ENCODE results near the gene TNKS1BP1.
"Not testable (repeated sequence)": the region's sequence is repeated elsewhere in the genome, so short reads cannot be mapped to it uniquely, and the experiment has no call there.

TNKS1BP1 gene

DNA sequence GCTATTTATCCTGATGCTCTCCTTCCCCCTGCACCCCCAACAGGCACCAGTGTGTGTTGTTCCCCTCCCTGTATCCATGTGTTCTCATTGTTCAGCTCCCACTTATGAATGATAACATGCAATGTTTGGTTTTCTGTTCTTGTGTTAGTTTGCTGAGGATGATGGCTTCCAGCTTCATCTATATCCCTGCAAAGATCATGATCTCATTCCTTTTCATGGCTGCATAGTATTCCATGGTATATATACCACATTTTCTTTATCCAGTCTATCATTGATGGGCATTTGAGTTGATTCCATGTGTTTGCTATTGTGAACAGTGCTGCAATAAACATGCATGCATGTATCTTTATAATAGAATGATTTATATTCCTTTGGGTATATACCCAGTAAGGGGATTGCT lies 36.7 kb upstream of the TNKS1BP1 start:
- H3K27me3 ChIP-seq (ENCODE audit: control insufficient read depth, insufficient read depth, low read length); H3K9ac ChIP-seq (ENCODE audit: low read length); H3K36me3 ChIP-seq (ENCODE audit: control insufficient read depth, low read depth, low read length); H3K4me3 ChIP-seq (ENCODE audit: low read length); H3K9me3 ChIP-seq (ENCODE audit: control insufficient read depth, low read depth, low read length); H3K27ac ChIP-seq (ENCODE audit: low read length): not testable (repeated sequence)
- H3K4me1 ChIP-seq (ENCODE audit: control insufficient read depth, low read depth, low read length) = peaks cover 16% of the 10 kb centered on the region

DNA sequence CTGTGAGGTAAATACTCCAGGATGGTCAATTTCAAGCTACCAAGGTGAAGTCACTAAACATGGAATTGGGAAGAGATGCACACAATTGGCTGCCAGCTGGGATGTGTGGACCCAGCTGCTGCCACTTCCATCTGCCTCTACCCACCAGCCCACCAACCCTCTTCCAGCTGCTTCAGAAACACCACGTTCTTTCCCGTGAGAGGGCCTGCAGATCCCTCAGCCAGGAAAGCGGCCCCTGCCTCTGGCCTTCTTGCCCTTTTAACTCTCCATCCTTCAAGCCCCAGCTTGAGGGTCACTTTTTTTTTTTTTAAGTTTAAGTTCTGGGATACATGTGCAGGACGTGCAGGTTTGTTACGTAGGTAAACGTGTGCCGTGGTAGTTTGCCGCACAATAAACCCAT lies 36.2 kb upstream of the TNKS1BP1 start:
- H3K27ac ChIP-seq (ENCODE audit: low read length) = no peak overlapping the region
- no peaks in the 10 kb centered on the region for H3K36me3 ChIP-seq (ENCODE audit: control insufficient read depth, low read depth, low read length)
- H3K4me1 ChIP-seq (ENCODE audit: control insufficient read depth, low read depth, low read length) = peaks cover 12% of the 10 kb centered on the region
- no peak overlapping the region for H3K4me3 ChIP-seq (ENCODE audit: low read length)
- no peaks in the 10 kb centered on the region for H3K27me3 ChIP-seq (ENCODE audit: control insufficient read depth, insufficient read depth, low read length)
- H3K9me3 ChIP-seq (ENCODE audit: control insufficient read depth, low read depth, low read length) = no peaks in the 10 kb centered on the region
- no peak overlapping the region for H3K9ac ChIP-seq (ENCODE audit: low read length)

DNA sequence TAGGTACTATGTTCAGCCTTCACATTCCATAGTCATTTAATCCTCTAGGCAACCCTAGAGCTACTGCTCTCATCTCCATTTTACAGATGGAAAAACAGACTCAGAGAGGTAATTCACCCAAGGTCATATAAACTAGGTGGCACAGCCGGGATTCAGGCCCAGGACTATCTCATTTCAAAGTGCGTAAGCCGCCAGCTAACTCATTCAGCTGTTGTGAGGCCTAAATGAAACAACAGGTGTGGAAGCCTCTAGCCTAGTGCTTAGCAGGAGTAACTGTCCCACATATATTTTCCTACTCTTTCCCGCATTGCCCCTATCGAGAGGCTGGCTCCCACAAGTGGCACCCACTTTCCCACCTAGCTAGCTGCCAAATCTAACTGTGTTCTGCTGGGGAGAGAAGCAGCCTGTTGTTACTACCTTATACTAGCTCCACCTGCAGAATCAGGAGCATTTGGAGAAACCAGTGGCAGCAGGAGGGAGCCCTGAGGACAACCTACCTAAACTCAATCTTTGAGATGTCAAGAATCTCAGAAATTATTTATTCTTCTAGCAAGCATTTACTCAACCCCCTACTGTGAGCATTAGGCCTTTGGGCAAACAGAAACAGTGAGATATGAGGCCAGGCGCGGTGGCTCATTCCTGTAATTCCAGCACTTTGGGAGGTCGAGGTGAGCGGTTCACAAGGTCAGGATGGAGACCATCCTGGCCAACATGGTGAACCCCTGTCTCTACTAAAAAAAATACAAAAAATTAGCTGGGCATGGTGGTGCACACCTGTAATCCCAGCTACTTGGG lies 35.3 kb upstream of the TNKS1BP1 start:
- Histone ChIP-seq H3K27ac (ENCODE audit: low read length) (no peak overlapping the region), H3K36me3 (ENCODE audit: control insufficient read depth, low read depth, low read length) (no peaks in the 10 kb centered on the region), H3K4me1 (ENCODE audit: control insufficient read depth, low read depth, low read length) (peaks cover 5% of the 10 kb centered on the region), H3K4me3 (ENCODE audit: low read length) (no peak overlapping the region), H3K9me3 (ENCODE audit: control insufficient read depth, low read depth, low read length) (no peaks in the 10 kb centered on the region), H3K27me3 (ENCODE audit: control insufficient read depth, insufficient read depth, low read length) (no peaks in the 10 kb centered on the region), H3K9ac (ENCODE audit: low read length) (no peak overlapping the region)

DNA sequence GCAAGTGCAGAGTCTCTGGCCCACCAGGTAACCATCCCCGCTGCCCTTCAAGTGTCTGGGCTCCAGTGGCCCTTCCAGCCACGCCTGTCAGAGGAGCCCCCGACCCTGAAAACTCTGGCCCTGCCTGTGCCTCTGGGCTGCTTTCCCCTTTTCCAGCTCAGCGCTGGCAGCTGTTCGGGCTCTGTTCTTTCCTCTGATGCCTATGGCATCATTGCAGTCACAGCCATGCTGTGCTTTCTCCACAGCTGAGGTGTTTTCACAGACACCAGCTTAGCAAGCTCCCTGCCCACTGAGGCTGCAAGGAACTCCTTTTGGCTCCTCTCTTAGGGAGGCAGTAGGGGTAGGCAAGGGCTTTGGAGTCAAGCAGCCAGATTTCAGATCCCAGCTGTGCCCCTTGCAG lies 34.6 kb upstream of the TNKS1BP1 start:
- Histone ChIP-seq H3K9ac (ENCODE audit: low read length) (no peak overlapping the region), H3K36me3 (ENCODE audit: control insufficient read depth, low read depth, low read length) (no peaks in the 10 kb centered on the region), H3K4me1 (ENCODE audit: control insufficient read depth, low read depth, low read length) (no peaks in the 10 kb centered on the region), H3K4me3 (ENCODE audit: low read length) (no peak overlapping the region), H3K27me3 (ENCODE audit: control insufficient read depth, insufficient read depth, low read length) (no peaks in the 10 kb centered on the region), H3K9me3 (ENCODE audit: control insufficient read depth, low read depth, low read length) (no peaks in the 10 kb centered on the region), H3K27ac (ENCODE audit: low read length) (no peak overlapping the region)

DNA sequence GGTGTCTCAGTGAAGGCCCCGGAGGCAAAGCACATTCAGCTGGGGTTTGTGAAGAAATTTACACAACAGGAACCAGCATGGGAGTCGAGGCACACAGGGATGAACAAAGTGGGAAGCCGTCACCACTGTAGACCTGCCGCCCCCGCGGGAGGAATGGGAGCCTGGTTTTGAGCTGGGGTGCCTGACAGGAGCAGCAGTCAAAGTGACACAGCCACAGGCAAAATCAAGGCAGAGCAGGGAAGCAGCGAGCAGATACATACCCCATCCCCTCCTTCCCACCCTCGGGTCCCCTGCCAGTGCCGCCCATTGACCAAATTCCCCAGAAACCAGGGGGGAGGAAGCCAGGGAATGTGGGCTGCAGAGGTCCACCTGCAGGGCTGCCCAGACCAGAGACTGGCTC lies 34.2 kb upstream of the TNKS1BP1 start:
- Histone ChIP-seq H3K27me3 (ENCODE audit: control insufficient read depth, insufficient read depth, low read length) (no peaks in the 10 kb centered on the region), H3K36me3 (ENCODE audit: control insufficient read depth, low read depth, low read length) (no peaks in the 10 kb centered on the region), H3K9me3 (ENCODE audit: control insufficient read depth, low read depth, low read length) (no peaks in the 10 kb centered on the region), H3K9ac (ENCODE audit: low read length) (no peak overlapping the region), H3K27ac (ENCODE audit: low read length) (no peak overlapping the region), H3K4me1 (ENCODE audit: control insufficient read depth, low read depth, low read length) (no peaks in the 10 kb centered on the region), H3K4me3 (ENCODE audit: low read length) (no peak overlapping the region)

DNA sequence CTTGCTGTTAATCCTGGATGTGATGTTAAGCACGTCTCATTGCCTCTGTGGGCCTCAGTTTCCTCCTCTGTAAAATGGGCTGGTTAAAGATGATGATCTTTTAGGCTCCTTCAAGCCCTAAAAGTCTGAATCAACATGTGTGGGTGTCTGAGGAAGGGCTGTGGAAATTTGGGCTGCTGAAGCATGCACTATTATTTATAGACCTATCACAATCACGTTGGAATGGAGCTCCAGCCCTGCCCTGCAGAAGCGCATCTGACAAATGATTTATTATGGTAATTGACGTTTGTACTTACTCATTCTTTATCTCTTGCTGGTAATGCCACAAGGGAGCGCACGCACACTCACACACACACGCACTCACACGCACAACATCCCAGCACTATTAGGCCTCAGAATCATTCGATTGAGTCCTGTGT lies 33.8 kb upstream of the TNKS1BP1 start:
- Histone ChIP-seq H3K36me3 (ENCODE audit: control insufficient read depth, low read depth, low read length) (no peaks in the 10 kb centered on the region), H3K27me3 (ENCODE audit: control insufficient read depth, insufficient read depth, low read length) (no peaks in the 10 kb centered on the region), H3K4me3 (ENCODE audit: low read length) (no peak overlapping the region), H3K9me3 (ENCODE audit: control insufficient read depth, low read depth, low read length) (no peaks in the 10 kb centered on the region), H3K27ac (ENCODE audit: low read length) (no peak overlapping the region), H3K9ac (ENCODE audit: low read length) (no peak overlapping the region), H3K4me1 (ENCODE audit: control insufficient read depth, low read depth, low read length) (peaks cover 4% of the 10 kb centered on the region)

DNA sequence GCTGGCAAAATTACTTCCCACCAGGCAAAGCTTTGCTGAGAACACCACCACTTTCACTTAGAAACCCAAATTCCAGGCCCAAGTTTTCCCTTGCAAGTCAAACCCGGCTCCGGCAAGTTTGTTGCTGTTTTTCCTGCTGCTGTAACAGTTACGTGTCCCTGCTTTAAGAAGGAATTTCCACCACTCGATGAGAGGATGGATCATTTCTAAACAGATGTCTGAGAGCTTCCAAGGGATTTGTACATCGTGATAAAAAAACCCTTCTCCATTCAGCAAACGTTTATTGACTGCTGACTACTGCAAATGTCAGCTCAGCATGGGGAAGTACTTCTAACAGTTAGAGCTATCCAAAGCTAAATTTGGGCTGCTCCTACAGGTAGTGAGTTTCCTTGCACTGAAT lies 33.1 kb upstream of the TNKS1BP1 start:
- H3K4me1 ChIP-seq (ENCODE audit: control insufficient read depth, low read depth, low read length) = peaks cover 7% of the 10 kb centered on the region
- H3K36me3 ChIP-seq (ENCODE audit: control insufficient read depth, low read depth, low read length) = no peaks in the 10 kb centered on the region
- no peaks in the 10 kb centered on the region for H3K27me3 ChIP-seq (ENCODE audit: control insufficient read depth, insufficient read depth, low read length)
- H3K9me3 ChIP-seq (ENCODE audit: control insufficient read depth, low read depth, low read length) = no peaks in the 10 kb centered on the region
- H3K27ac ChIP-seq (ENCODE audit: low read length) = no peak overlapping the region
- H3K4me3 ChIP-seq (ENCODE audit: low read length) = no peak overlapping the region
- no peak overlapping the region for H3K9ac ChIP-seq (ENCODE audit: low read length)

DNA sequence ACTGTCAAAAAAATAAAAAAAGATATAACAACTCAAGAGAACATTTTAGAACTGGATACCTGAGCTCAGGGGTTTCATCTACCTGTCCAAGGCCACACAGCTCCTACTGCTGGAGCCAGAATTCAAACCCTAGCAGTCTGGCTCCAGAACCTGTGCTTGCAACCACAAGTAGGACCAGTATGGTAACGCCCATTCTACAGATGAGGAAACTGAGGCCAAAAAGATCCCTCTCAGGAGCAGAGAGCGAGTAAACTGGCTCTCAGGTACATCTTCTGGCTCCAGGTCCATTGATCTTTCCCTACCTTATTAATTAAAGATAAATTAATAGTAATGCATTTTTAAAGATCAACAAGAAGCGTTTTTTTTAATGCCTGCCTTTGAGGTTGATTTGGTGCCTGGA lies 32.6 kb upstream of the TNKS1BP1 start:
- Histone ChIP-seq H3K4me3 (ENCODE audit: low read length) (no peak overlapping the region), H3K9ac (ENCODE audit: low read length) (no peak overlapping the region), H3K36me3 (ENCODE audit: control insufficient read depth, low read depth, low read length) (no peaks in the 10 kb centered on the region), H3K4me1 (ENCODE audit: control insufficient read depth, low read depth, low read length) (peaks cover 7% of the 10 kb centered on the region), H3K9me3 (ENCODE audit: control insufficient read depth, low read depth, low read length) (no peaks in the 10 kb centered on the region), H3K27me3 (ENCODE audit: control insufficient read depth, insufficient read depth, low read length) (no peaks in the 10 kb centered on the region), H3K27ac (ENCODE audit: low read length) (no peak overlapping the region)

DNA sequence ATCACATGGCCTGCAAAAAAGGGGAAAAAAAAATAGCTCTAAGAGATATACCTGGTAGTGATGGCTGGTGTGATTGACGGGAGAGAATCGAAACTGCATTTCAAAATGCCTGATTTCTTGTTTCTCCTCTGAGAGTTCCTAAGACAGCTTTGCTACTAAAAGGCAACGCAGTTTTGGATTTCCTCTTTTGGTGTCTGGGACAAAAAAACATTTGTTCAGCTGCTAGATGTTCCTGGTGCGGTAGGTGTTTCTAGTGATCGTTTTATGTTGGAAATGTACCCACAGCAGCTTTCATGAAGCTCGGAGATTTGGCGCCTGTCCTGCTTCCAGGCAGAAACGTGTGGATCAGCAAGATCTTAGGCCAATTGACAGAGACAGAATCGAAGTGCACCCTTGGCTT lies 31.5 kb upstream of the TNKS1BP1 start:
- no peaks in the 10 kb centered on the region for H3K36me3 ChIP-seq (ENCODE audit: control insufficient read depth, low read depth, low read length)
- no peak overlapping the region for H3K27ac ChIP-seq (ENCODE audit: low read length)
- no peaks in the 10 kb centered on the region for H3K9me3 ChIP-seq (ENCODE audit: control insufficient read depth, low read depth, low read length)
- H3K9ac ChIP-seq (ENCODE audit: low read length) = no peak overlapping the region
- H3K4me1 ChIP-seq (ENCODE audit: control insufficient read depth, low read depth, low read length) = peaks cover 7% of the 10 kb centered on the region
- no peaks in the 10 kb centered on the region for H3K27me3 ChIP-seq (ENCODE audit: control insufficient read depth, insufficient read depth, low read length)
- no peak overlapping the region for H3K4me3 ChIP-seq (ENCODE audit: low read length)

DNA sequence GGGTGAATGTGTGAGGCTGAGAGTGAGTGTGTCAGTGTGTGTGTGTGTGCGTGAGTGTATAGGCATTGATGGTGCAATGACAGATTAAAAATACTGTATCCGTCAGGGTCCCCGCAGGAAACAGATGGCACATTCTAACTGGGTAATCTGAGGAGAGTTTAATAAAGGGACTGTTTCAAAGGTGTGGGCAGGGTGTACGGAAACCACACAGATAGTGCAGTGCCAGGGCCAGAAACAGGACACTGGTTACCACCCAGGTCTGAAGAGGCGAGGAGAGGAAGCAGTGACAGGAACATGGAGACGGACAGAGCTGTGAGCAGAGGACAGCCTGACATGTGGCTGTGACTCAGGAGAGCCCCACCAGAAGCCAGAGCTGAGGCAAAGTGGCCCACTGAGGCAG lies 29.9 kb upstream of the TNKS1BP1 start:
- no peak overlapping the region for H3K27ac ChIP-seq (ENCODE audit: low read length)
- no peak overlapping the region for H3K4me3 ChIP-seq (ENCODE audit: low read length)
- H3K9ac ChIP-seq (ENCODE audit: low read length) = no peak overlapping the region
- no peaks in the 10 kb centered on the region for H3K27me3 ChIP-seq (ENCODE audit: control insufficient read depth, insufficient read depth, low read length)
- no peaks in the 10 kb centered on the region for H3K9me3 ChIP-seq (ENCODE audit: control insufficient read depth, low read depth, low read length)
- H3K4me1 ChIP-seq (ENCODE audit: control insufficient read depth, low read depth, low read length) = peaks cover 7% of the 10 kb centered on the region
- H3K36me3 ChIP-seq (ENCODE audit: control insufficient read depth, low read depth, low read length) = no peaks in the 10 kb centered on the region

DNA sequence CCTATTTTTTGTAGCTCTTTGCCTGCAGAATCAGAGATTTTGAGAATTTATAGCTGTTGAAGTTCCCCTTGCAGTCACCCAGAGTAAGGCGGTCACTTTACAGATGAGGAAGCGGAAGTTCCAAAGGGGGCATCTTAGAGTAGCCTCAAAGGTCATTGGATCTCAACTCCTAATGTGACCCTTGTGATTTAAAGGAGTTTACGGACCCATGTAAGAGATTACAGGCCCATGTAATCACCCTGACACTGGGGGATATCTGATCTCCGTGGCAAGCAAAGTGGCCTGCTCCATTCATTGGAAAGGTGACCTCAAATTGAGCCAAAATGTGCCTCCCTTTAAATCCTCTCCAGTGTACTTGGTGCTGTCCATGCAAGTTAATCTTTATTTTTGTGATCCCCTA lies 29.1 kb upstream of the TNKS1BP1 start:
- H3K4me1 ChIP-seq (ENCODE audit: control insufficient read depth, low read depth, low read length) = peaks cover 7% of the 10 kb centered on the region
- no peak overlapping the region for H3K4me3 ChIP-seq (ENCODE audit: low read length)
- no peak overlapping the region for H3K27ac ChIP-seq (ENCODE audit: low read length)
- no peaks in the 10 kb centered on the region for H3K36me3 ChIP-seq (ENCODE audit: control insufficient read depth, low read depth, low read length)
- H3K9ac ChIP-seq (ENCODE audit: low read length) = no peak overlapping the region
- H3K27me3 ChIP-seq (ENCODE audit: control insufficient read depth, insufficient read depth, low read length) = no peaks in the 10 kb centered on the region
- H3K9me3 ChIP-seq (ENCODE audit: control insufficient read depth, low read depth, low read length) = no peaks in the 10 kb centered on the region

DNA sequence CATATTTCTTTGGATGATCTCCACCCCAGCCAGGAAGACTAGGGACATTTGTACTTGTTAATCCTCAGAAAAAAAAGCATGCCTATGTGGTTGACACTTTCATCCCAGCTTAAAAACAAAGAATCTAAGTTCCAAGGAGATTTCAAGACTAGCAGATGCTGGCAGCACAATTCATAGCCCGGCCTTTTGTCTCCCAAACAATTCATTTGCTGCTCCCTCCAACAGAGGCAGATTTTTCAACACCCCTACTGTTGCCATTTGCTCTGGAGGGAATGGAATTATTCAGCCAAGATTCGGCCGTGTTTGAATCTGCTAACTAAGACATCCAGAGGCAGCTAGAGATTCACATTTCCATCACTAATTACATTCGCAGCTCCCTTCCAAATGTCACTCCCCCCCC lies 28.7 kb upstream of the TNKS1BP1 start:
- Histone ChIP-seq H3K27me3 (ENCODE audit: control insufficient read depth, insufficient read depth, low read length) (no peaks in the 10 kb centered on the region), H3K36me3 (ENCODE audit: control insufficient read depth, low read depth, low read length) (no peaks in the 10 kb centered on the region), H3K9ac (ENCODE audit: low read length) (no peak overlapping the region), H3K4me3 (ENCODE audit: low read length) (no peak overlapping the region), H3K27ac (ENCODE audit: low read length) (no peak overlapping the region), H3K4me1 (ENCODE audit: control insufficient read depth, low read depth, low read length) (peaks cover 7% of the 10 kb centered on the region), H3K9me3 (ENCODE audit: control insufficient read depth, low read depth, low read length) (no peaks in the 10 kb centered on the region)
